Nephron (organoid): Measurements from ENCODE around the gene ANOS1.
"Not testable (repeated sequence)": the region's sequence is repeated elsewhere in the genome, so short reads cannot be mapped to it uniquely, and the experiment has no call there.

Experiments used
- H3K27ac Mint-ChIP-seq, 3 experiments: 2 replicates each; pipeline ENCODE4 v1.8.0; 2020; ENCODE audit warnings: mixed read lengths in 3 of 3, mild to moderate bottlenecking in 2 of 3, moderate library complexity in 1 of 3
- H3K27me3 Mint-ChIP-seq: 2 replicates; pipeline ENCODE4 v1.8.0; 2021; ENCODE audit warnings: low read depth, mild to moderate bottlenecking, moderate library complexity, mixed read lengths
- H3K36me3 Mint-ChIP-seq: 2 replicates; pipeline ENCODE4 v1.8.0; 2020; ENCODE audit warnings: low read depth, mixed read lengths
- H3K4me1 Mint-ChIP-seq: 2 replicates; pipeline ENCODE4 v1.8.0; 2020; ENCODE audit warnings: mixed read lengths
- H3K4me3 Mint-ChIP-seq, 3 experiments: 2 replicates each; pipeline ENCODE4 v1.8.0; 2020; ENCODE audit warnings: mild to moderate bottlenecking in 3 of 3, mixed read lengths in 3 of 3, moderate library complexity in 2 of 3
- H3K9me3 Mint-ChIP-seq: 2 replicates; pipeline ENCODE4 v1.8.0; 2020; ENCODE audit warnings: mixed read lengths
- CTCF ChIP-seq, 3 experiments: fragments of 200-600 bp; sonication (generic); IDR thresholded peaks; one replicate each; pipeline ENCODE4 v1.5.0; 2021; ENCODE audit warnings: antibody characterized with exemption in 3 of 3; ENCODE audit not compliant: unreplicated experiment in 3 of 3

ANOS1 gene

DNA sequence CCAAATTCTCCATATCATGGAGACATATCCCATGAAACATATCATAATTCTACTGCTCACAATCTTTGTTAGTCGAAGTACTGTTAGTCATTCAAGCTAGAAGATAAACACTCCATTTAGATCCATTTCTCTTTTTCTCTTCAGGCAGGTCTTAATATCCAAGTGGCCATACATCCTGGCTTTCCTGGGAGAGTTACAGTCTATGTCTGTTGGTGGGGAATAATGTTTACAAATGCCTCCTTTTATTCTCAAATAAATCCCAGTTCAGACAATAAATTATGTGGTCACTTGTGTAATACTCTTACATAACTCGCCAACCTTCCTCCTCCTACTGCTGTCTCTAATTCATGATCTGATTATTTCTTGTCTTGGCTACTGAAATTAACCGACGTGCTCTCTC, 185.2 kb downstream of the ANOS1 start:
- no peaks in the 10 kb centered on the region for H3K27me3 Mint-ChIP-seq
- no peaks in the 10 kb centered on the region for H3K9me3 Mint-ChIP-seq
- TF ChIP-seq CTCF (IDR thresholded peaks at IDR 0.05; ENCODE audit: unreplicated experiment in 3 of 3) = no peak
- no peaks in the 10 kb centered on the region for H3K4me1 Mint-ChIP-seq
- no peak overlapping the region for H3K4me3 Mint-ChIP-seq
- peaks cover 12% of the 10 kb centered on the region for H3K36me3 Mint-ChIP-seq
- H3K27ac Mint-ChIP-seq = no peak overlapping the region

GRCh38 chrX:8520791-8521190, 211.1 kb downstream of the ANOS1 start:
- Mint-ChIP-seq H3K27ac (no peak overlapping the region), H3K4me1 (peaks cover 14% of the 10 kb centered on the region), H3K27me3 (no peaks in the 10 kb centered on the region), H3K9me3 (peaks cover 5% of the 10 kb centered on the region), H3K36me3 (no peaks in the 10 kb centered on the region), H3K4me3 (no peak overlapping the region)
- TF ChIP-seq CTCF (IDR thresholded peaks at IDR 0.05; ENCODE audit: unreplicated experiment in 3 of 3) = no peak

- no peaks in the 10 kb centered on the region for H3K27me3 Mint-ChIP-seq
- peaks cover 14% of the 10 kb centered on the region for H3K4me1 Mint-ChIP-seq
- no peaks in the 10 kb centered on the region for H3K36me3 Mint-ChIP-seq
- no peak overlapping the region for H3K27ac Mint-ChIP-seq
- TF ChIP-seq CTCF (IDR thresholded peaks at IDR 0.05; ENCODE audit: unreplicated experiment in 3 of 3) = no peak
- H3K9me3 Mint-ChIP-seq = no peaks in the 10 kb centered on the region
- no peak overlapping the region for H3K4me3 Mint-ChIP-seq
Observed at GRCh38 chrX:8520178-8520577, 211.8 kb downstream of the ANOS1 start.

DNA sequence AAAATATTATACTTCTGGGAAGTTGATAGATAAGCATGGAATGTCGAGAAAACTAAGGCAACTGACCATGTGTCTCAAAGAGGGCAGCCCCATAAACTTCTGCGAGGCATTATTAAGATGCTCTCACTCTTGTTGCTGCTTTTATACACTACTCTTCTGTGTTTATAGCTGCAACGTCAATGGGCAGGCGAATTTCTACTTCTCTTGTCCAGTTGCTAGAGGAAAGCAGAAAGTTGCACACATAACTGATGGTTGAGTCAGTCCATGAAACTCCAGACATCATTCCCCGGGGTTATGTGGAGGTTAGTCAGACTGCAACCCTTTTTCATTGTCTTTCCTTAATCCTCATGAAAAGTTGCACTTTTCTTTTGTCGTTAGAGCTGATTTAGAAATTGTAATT, 227.5 kb downstream of the ANOS1 start:
- no peak overlapping the region for H3K4me3 Mint-ChIP-seq
- H3K27ac Mint-ChIP-seq = no peak overlapping the region

DNA sequence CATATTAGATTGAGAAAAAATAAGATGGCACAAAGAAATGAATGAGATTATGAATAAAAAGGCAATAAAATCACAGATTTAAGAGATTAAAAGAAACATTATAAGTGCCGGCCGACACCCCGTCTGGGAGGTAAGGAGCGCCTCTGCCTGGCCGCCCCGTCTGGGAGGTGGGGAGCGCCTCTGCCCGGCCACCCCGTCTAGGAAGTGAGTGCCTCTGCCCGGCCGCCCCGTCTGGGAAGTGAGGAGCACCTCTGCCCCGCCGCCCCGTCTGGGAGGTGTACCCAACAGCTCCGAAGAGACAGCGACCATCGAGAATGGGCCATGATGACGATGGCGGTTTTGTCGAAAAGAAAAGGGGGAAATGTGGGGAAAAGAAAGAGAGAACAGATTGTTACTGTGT, 229.8 kb downstream of the ANOS1 start:
- not testable (repeated sequence) for H3K27ac Mint-ChIP-seq, H3K4me3 Mint-ChIP-seq, H3K4me1 Mint-ChIP-seq, H3K36me3 Mint-ChIP-seq, H3K9me3 Mint-ChIP-seq, H3K27me3 Mint-ChIP-seq

More for the DNA sequence above, 227.5 kb downstream of the ANOS1 start:
- Mint-ChIP-seq H3K9me3 (no peaks in the 10 kb centered on the region), H3K4me1 (no peaks in the 10 kb centered on the region), H3K27me3 (no peaks in the 10 kb centered on the region), H3K36me3 (no peaks in the 10 kb centered on the region)
- no peak for TF ChIP-seq CTCF (IDR thresholded peaks at IDR 0.05; ENCODE audit: unreplicated experiment in 3 of 3)

GRCh38 chrX:8500203-8500602, 231.7 kb downstream of the ANOS1 start:
- Mint-ChIP-seq H3K27me3 (no peaks in the 10 kb centered on the region), H3K4me3 (no peak overlapping the region), H3K4me1 (no peaks in the 10 kb centered on the region), H3K27ac (no peak overlapping the region), H3K9me3 (no peaks in the 10 kb centered on the region), H3K36me3 (no peaks in the 10 kb centered on the region)
- no peak for TF ChIP-seq CTCF (IDR thresholded peaks at IDR 0.05; ENCODE audit: unreplicated experiment in 3 of 3)

- not testable (repeated sequence) for H3K27ac Mint-ChIP-seq, H3K27me3 Mint-ChIP-seq, H3K4me3 Mint-ChIP-seq, H3K9me3 Mint-ChIP-seq, H3K4me1 Mint-ChIP-seq, H3K36me3 Mint-ChIP-seq
Observed at GRCh38 chrX:8495036-8495435, 236.9 kb downstream of the ANOS1 start.
